GM12801 (cell line): ENCODE results near the gene CCS.

Experiments
- TF ChIP-seq, protein P1 (sequence below): IDR thresholded peaks from one replicate; pipeline ENCODE4 v1.5.1; 2011; ENCODE audit warnings: control low read depth; ENCODE audit not compliant: insufficient read length; ENCODE audit errors: extremely low read depth

Gene CCS

DNA sequence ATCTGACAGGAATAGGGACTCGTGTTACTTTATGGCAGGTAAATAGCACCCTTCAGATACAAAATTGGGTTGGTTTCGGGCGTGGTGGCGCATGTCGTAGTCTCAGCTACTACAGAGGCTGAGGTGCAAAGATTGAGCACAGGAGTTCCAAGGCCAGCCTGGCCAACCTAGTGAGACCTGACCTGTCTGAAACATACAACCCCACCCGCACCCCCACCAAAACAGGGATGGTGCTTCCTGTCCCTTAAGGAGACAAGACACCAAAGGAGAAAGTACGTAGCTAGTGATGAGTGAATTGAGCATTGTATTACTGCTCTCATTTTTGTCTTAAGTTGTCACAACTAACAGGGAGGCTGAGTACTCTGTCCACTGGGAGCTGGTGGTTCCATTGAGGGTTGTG, 59.7 kb downstream of the CCS start:
- TF ChIP-seq, protein P1, sequence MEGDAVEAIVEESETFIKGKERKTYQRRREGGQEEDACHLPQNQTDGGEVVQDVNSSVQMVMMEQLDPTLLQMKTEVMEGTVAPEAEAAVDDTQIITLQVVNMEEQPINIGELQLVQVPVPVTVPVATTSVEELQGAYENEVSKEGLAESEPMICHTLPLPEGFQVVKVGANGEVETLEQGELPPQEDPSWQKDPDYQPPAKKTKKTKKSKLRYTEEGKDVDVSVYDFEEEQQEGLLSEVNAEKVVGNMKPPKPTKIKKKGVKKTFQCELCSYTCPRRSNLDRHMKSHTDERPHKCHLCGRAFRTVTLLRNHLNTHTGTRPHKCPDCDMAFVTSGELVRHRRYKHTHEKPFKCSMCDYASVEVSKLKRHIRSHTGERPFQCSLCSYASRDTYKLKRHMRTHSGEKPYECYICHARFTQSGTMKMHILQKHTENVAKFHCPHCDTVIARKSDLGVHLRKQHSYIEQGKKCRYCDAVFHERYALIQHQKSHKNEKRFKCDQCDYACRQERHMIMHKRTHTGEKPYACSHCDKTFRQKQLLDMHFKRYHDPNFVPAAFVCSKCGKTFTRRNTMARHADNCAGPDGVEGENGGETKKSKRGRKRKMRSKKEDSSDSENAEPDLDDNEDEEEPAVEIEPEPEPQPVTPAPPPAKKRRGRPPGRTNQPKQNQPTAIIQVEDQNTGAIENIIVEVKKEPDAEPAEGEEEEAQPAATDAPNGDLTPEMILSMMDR, result no peak

DNA sequence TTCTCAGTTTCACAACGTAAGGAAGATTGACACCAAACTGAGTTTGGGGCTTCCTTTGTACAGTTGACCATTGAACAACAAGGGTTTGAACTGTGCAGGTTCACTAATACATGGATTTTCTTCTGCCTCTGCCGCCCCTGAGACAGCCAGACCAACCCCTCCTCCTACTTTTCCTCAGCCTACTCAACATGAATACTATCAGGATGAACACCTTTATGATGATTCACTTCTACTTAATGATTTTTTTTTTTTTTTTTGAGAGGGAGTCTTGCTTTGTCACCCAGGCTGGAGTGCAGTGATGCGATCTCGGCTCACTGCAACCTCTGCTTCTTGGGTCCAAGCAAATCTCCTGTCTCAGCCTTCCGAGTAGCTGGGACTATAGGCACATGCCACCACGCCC, 60.1 kb downstream of the CCS start:
- TF ChIP-seq, protein P1, result no peak
